ENCODE measurements around the gene PUDP.
"Not testable (repeated sequence)": the region's sequence is repeated elsewhere in the genome, so short reads cannot be mapped to it uniquely, and the experiment has no call there.

PUDP gene

GRCh38 chrX:7074148-7074907, 73.6 kb downstream of the PUDP start:
- DNase-seq = no peak

GRCh38 chrX:7073336-7073735, 74.6 kb downstream of the PUDP start:
- DNase-seq = no peak

- no peak for DNase-seq
Measured at GRCh38 chrX:7072856-7073255, 75.1 kb downstream of the PUDP start.

GRCh38 chrX:7071390-7071789, 76.6 kb downstream of the PUDP start:
- DNase-seq = no peak

GRCh38 chrX:7069556-7069955, 78.4 kb downstream of the PUDP start:
- no peak for DNase-seq

GRCh38 chrX:7068939-7069367, 79.0 kb downstream of the PUDP start:
- no peak for DNase-seq

GRCh38 chrX:7067256-7067655, 80.7 kb downstream of the PUDP start:
- no peak for DNase-seq

- DNase-seq = no peak
Measured at GRCh38 chrX:7065473-7065872, 82.5 kb downstream of the PUDP start.

- DNase-seq = no peak
Measured at GRCh38 chrX:7062903-7063302, 85.0 kb downstream of the PUDP start.

- DNase-seq = no peak
Measured at GRCh38 chrX:7062276-7062675, 85.7 kb downstream of the PUDP start.

- DNase-seq = no peak
Measured at GRCh38 chrX:7061429-7061828, 86.5 kb downstream of the PUDP start.

- no peak for DNase-seq
Measured at GRCh38 chrX:7060444-7060843, 87.5 kb downstream of the PUDP start.

GRCh38 chrX:7059859-7060258, 88.1 kb downstream of the PUDP start:
- no peak for DNase-seq

GRCh38 chrX:7059214-7059838, 88.6 kb downstream of the PUDP start:
- DNase-seq = no peak

- no peak for DNase-seq
Measured at GRCh38 chrX:7055386-7056137, 92.4 kb downstream of the PUDP start.

GRCh38 chrX:7054219-7055216, 93.4 kb downstream of the PUDP start:
- no peak for DNase-seq

GRCh38 chrX:7052541-7052940, 95.4 kb downstream of the PUDP start:
- no peak for DNase-seq

GRCh38 chrX:7050271-7050670, 97.7 kb downstream of the PUDP start:
- no peak for DNase-seq

GRCh38 chrX:7047951-7048350, 100.0 kb downstream of the PUDP start:
- DNase-seq = no peak

GRCh38 chrX:7045238-7045955, 102.6 kb downstream of the PUDP start:
- DNase-seq = no peak

- not testable (repeated sequence) for DNase-seq
Measured at GRCh38 chrX:7043796-7044433, 104.0 kb downstream of the PUDP start.
